Vagina (tissue), 2 donors: ENCODE data around the gene TMC4. TPM values are rescaled to one million over a fixed set of nuclear protein-coding genes. Genes with fewer than 3 reads are reported as not detected.

ENCODE experiments used
- DNase-seq, 2 donors: peaks; one replicate each; pipeline ENCODE4 v3.0.0-alpha.2; 2017; ENCODE audit errors: extremely low spot score in 2 of 2
- H3K27ac ChIP-seq: fragments of 200-600 bp; sonication (generic); one replicate; pipeline ENCODE4 v1.5.1; 2019
- H3K27me3 ChIP-seq: fragments of 200-600 bp; sonication (generic); one replicate; pipeline ENCODE4 v1.5.1; 2019
- H3K36me3 ChIP-seq, 2 donors: fragments of 200-600 bp; sonication (generic); one replicate each; pipeline ENCODE4 v1.5.1; 2017 to 2019
- H3K4me1 ChIP-seq: fragments of 200-600 bp; sonication (generic); one replicate; pipeline ENCODE4 v1.5.1; 2019
- H3K4me3 ChIP-seq, 2 donors: fragments of 200-600 bp; sonication (generic); 1 replicate in 1 of 2; 2 replicates in 1 of 2; pipeline ENCODE4 v1.5.1; 2016 to 2019
- H3K9me3 ChIP-seq: fragments of 200-600 bp; sonication (generic); one replicate; pipeline ENCODE4 v1.5.1; 2019
- CTCF ChIP-seq, 3 experiments: fragments of 450-650 bp in 2 of 3; fragments of 200-600 bp in 1 of 3; sonication (generic) in 1 of 3; IDR thresholded peaks; one replicate each; pipeline ENCODE4 v1.5.1; 2017 to 2019; ENCODE audit warnings: antibody characterized with exemption in 3 of 3, mild to moderate bottlenecking in 2 of 3, moderate library complexity in 2 of 3
- POLR2A ChIP-seq, 2 donors: fragments of 450-650 bp; IDR thresholded peaks; one replicate each; pipeline ENCODE4 v1.6.1; 2017; ENCODE audit warnings: antibody characterized with exemption in 2 of 2, mild to moderate bottlenecking in 2 of 2, moderate library complexity in 2 of 2
- POLR2AphosphoS5 ChIP-seq, 2 donors: sonication (generic); formaldehyde crosslinking; IDR thresholded peaks; one replicate each; pipeline ENCODE4 v1.9.0; 2017; ENCODE audit warnings: antibody characterized with exemption in 2 of 2, mild to moderate bottlenecking in 2 of 2, low read depth in 1 of 2; ENCODE audit not compliant: insufficient read depth in 1 of 2
- intact Hi-C: fragments of 100-400 bp; cut with DNase I; formaldehyde crosslinking; loops from one replicate; pipeline ENCODE4 v1.15.1; 2023
- total RNA-seq: library from RNA; depleted of rRNA; stranded (reverse); fragments of >200 nt; gene quantifications from one replicate; pipeline ENCODE4 v1.2.3, GENCODE V29; 2016

Gene TMC4
- total RNA-seq, 1 donor from 2014 or later = 22.3 TPM

- no peaks in the 10 kb centered on the region for H3K27me3 ChIP-seq
- DNase-seq = no peak
- H3K4me1 ChIP-seq = no peaks in the 10 kb centered on the region
- intact Hi-C loops = no loop called here
- H3K27ac ChIP-seq = no peak overlapping the region
- H3K36me3 ChIP-seq = peaks cover 0 to 66% of the 10 kb centered on the region in 2 donors
- H3K9me3 ChIP-seq = no peaks in the 10 kb centered on the region
- TF ChIP-seq POLR2A (IDR thresholded peaks at IDR 0.05) (no peak), POLR2AphosphoS5 (IDR thresholded peaks at IDR 0.05; ENCODE audit: insufficient read depth in 1 of 2, low read depth in 1 of 2) (no peak), CTCF (IDR thresholded peaks at IDR 0.05) (no peak)
- no peak overlapping the region for H3K4me3 ChIP-seq
Observed at GRCh38 chr19:54128441-54128725, 44.6 kb downstream of the TMC4 start.

GRCh38 chr19:54127688-54128440 is 45.1 kb downstream of the TMC4 start:
- no peaks in the 10 kb centered on the region for H3K4me1 ChIP-seq
- DNase-seq = no peak
- TF ChIP-seq POLR2AphosphoS5 (IDR thresholded peaks at IDR 0.05; ENCODE audit: insufficient read depth in 1 of 2, low read depth in 1 of 2) (no peak), POLR2A (IDR thresholded peaks at IDR 0.05) (no peak), CTCF (IDR thresholded peaks at IDR 0.05) (no peak)
- H3K4me3 ChIP-seq = no peak overlapping the region
- H3K9me3 ChIP-seq = no peaks in the 10 kb centered on the region
- intact Hi-C loops = no loop called here
- no peak overlapping the region for H3K27ac ChIP-seq
- H3K36me3 ChIP-seq = peaks cover 0 to 71% of the 10 kb centered on the region in 2 donors
- no peaks in the 10 kb centered on the region for H3K27me3 ChIP-seq

GRCh38 chr19:54125713-54126112 is 47.2 kb downstream of the TMC4 start:
- peaks cover 0 to 88% of the 10 kb centered on the region in 2 donors for H3K36me3 ChIP-seq
- H3K4me1 ChIP-seq = no peaks in the 10 kb centered on the region
- no peak for TF ChIP-seq CTCF (IDR thresholded peaks at IDR 0.05)
- no peak for TF ChIP-seq POLR2AphosphoS5 (IDR thresholded peaks at IDR 0.05; ENCODE audit: insufficient read depth in 1 of 2, low read depth in 1 of 2)
- no peak for TF ChIP-seq POLR2A (IDR thresholded peaks at IDR 0.05)
- H3K9me3 ChIP-seq = no peaks in the 10 kb centered on the region
- H3K27ac ChIP-seq = no peak overlapping the region
- no peak overlapping the region for H3K4me3 ChIP-seq
- H3K27me3 ChIP-seq = no peaks in the 10 kb centered on the region
- intact Hi-C loops = no loop called here
- DNase-seq = no peak

- Histone ChIP-seq H3K36me3 (peaks cover 0 to 95% of the 10 kb centered on the region in 2 donors), H3K4me3 (no peak overlapping the region), H3K27ac (no peak overlapping the region), H3K4me1 (no peaks in the 10 kb centered on the region), H3K27me3 (no peaks in the 10 kb centered on the region), H3K9me3 (no peaks in the 10 kb centered on the region)
- intact Hi-C loops = no loop called here
- TF ChIP-seq CTCF (IDR thresholded peaks at IDR 0.05) (no peak), POLR2AphosphoS5 (IDR thresholded peaks at IDR 0.05; ENCODE audit: insufficient read depth in 1 of 2, low read depth in 1 of 2) (no peak), POLR2A (IDR thresholded peaks at IDR 0.05) (no peak)
- DNase-seq = no peak
Observed at GRCh38 chr19:54124393-54124792, 48.6 kb downstream of the TMC4 start.

- Histone ChIP-seq H3K36me3 (peaks cover 0 to 95% of the 10 kb centered on the region in 2 donors), H3K4me1 (no peaks in the 10 kb centered on the region), H3K9me3 (no peaks in the 10 kb centered on the region), H3K27ac (no peak overlapping the region), H3K27me3 (no peaks in the 10 kb centered on the region), H3K4me3 (no peak overlapping the region)
- no peak for DNase-seq
- TF ChIP-seq POLR2A (IDR thresholded peaks at IDR 0.05) (no peak), POLR2AphosphoS5 (IDR thresholded peaks at IDR 0.05; ENCODE audit: insufficient read depth in 1 of 2, low read depth in 1 of 2) (no peak), CTCF (IDR thresholded peaks at IDR 0.05) (no peak)
- intact Hi-C loops = no loop called here
Observed at GRCh38 chr19:54123682-54124081, 49.3 kb downstream of the TMC4 start.
